HepG2 (cell line): Measurements from ENCODE around the gene PPP1R14D. TPM values are rescaled to one million over a fixed set of nuclear protein-coding genes. Genes with fewer than 3 reads are reported as not detected.

Source experiments
- ATAC-seq: fragments of 200-7000 bp; cut with Tn5 transposase; 3 replicates; pipeline ENCODE4 v1.9.1; 2020; ENCODE audit warnings: mild to moderate bottlenecking, moderate library complexity
- BruUV-seq: library from RNA; stranded (reverse); fragments of 400-500 nt; replicated peaks from 2 replicates; lab custom pipeline; 2021; lab: Mats Ljungman, UMichigan
- CTCF ChIA-PET: fragments of 300-600 bp; formaldehyde crosslinking; extraction: SDS; loops from one replicate; lab custom pipeline; 2021; ENCODE audit warnings: low total read pairs, inconsistent platforms, low intra/inter-chr PET ratio; lab: Yijun Ruan, JAX
- POLR2A ChIA-PET: fragments of 350-600 bp; sonication (Branson Sonifier 250); formaldehyde crosslinking; loops from one replicate; lab custom pipeline; 2020; ENCODE audit warnings: antibody characterized with exemption, inconsistent platforms; lab: Yijun Ruan, JAX
- DNase-seq: peaks from one replicate; pipeline ENCODE4 v3.0.0-alpha.2; 2015; ENCODE audit warnings: low spot score
- FAIRE-seq: peaks from 3 replicates; lab custom pipeline; 2011; peaks lifted over from hg19 to GRCh38; lab: Jason Lieb, UNC
- H2AFZ ChIP-seq: one replicate; pipeline ENCODE4 v1.6.1; 2011; ENCODE audit warnings: low read length, inconsistent platforms
- H3K27ac ChIP-seq: fragments of 300-600 bp; 3 replicates; pipeline ENCODE4 v1.8.0; 2011; ENCODE audit warnings: mixed run types, mild to moderate bottlenecking, mixed read lengths, low read length, inconsistent platforms; ENCODE audit not compliant: insufficient read depth; ENCODE audit errors: extremely low read length
- H3K27me3 ChIP-seq, 2 experiments: fragments of 200-600 bp in 1 of 2; 2 replicates in 1 of 2; 3 replicates in 1 of 2; pipeline versions ENCODE4 v1.6.0 to v1.8.0; 2011; ENCODE audit warnings: low read length in 2 of 2, mild to moderate bottlenecking in 2 of 2, moderate library complexity in 2 of 2, inconsistent platforms in 1 of 2; ENCODE audit not compliant: insufficient read depth in 2 of 2, control insufficient read depth in 1 of 2
- H3K36me3 ChIP-seq, 2 experiments: fragments of 200-600 bp in 1 of 2; replicated peaks in 1 of 2; 2 replicates in 1 of 2; 3 replicates in 1 of 2; pipeline versions ENCODE4 v1.5.1 to v1.8.0; 2011; ENCODE audit warnings: low read length in 2 of 2, inconsistent platforms in 1 of 2; ENCODE audit not compliant: insufficient read depth in 2 of 2, control insufficient read depth in 1 of 2
- H3K4me1 ChIP-seq: 2 replicates; pipeline ENCODE4 v1.5.1; 2012; ENCODE audit warnings: low read length, inconsistent platforms; ENCODE audit not compliant: insufficient read depth
- H3K4me2 ChIP-seq: 2 replicates; pipeline ENCODE4 v1.6.0; 2011; ENCODE audit warnings: low read depth, low read length, inconsistent platforms
- H3K4me3 ChIP-seq, 3 experiments: fragments of 200-600 bp in 1 of 3; sonication (generic), shearing (Covaris generic) in 1 of 3; replicated peaks in 1 of 3; 2 replicates each; pipeline ENCODE4 v1.5.1; 2011 to 2016; ENCODE audit warnings: low read length in 3 of 3, inconsistent platforms in 2 of 3, low read depth in 2 of 3, mild to moderate bottlenecking in 2 of 3, control low read depth in 1 of 3, mixed read lengths in 1 of 3; ENCODE audit not compliant: insufficient read depth in 1 of 3
- H3K79me2 ChIP-seq: one replicate; pipeline ENCODE4 v1.6.1; 2011; ENCODE audit warnings: low read length, inconsistent platforms; ENCODE audit not compliant: insufficient read depth
- H3K9ac ChIP-seq: 2 replicates; pipeline ENCODE4 v1.6.0; 2011; ENCODE audit warnings: mild to moderate bottlenecking, low read depth, low read length, inconsistent platforms; ENCODE audit not compliant: insufficient read depth
- H3K9me3 ChIP-seq: 2 replicates; pipeline ENCODE4 v1.5.1; 2012; ENCODE audit warnings: mild to moderate bottlenecking, low read length
- H4K20me1 ChIP-seq: 2 replicates; pipeline ENCODE4 v1.6.0; 2011; ENCODE audit warnings: inconsistent platforms, mild to moderate bottlenecking, low read length, moderate library complexity; ENCODE audit not compliant: insufficient read depth
- DPF2 ChIP-seq: sonication (generic); formaldehyde crosslinking; IDR thresholded peaks from 2 replicates; pipeline ENCODE4 v1.4.0; 2020; ENCODE audit warnings: mild to moderate bottlenecking, low read depth, missing genetic modification reagents, borderline replicate concordance
- GABPB1 ChIP-seq: IDR thresholded peaks from 2 replicates; pipeline ENCODE4 v1.6.1; 2016; ENCODE audit warnings: mild to moderate bottlenecking, missing genetic modification reagents, moderate library complexity, missing compliant biosample characterization
- NONO ChIP-seq, 2 experiments: fragments of 450-650 bp in 1 of 2; sonication (generic) in 1 of 2; formaldehyde crosslinking in 1 of 2; IDR thresholded peaks in 1 of 2; conservative IDR thresholded peaks in 1 of 2; 2 replicates each; pipeline versions ENCODE4 v1.6.1 to v1.8.0; 2017 to 2022; ENCODE audit warnings: mild to moderate bottlenecking in 1 of 2, missing genetic modification reagents in 1 of 2, moderate library complexity in 1 of 2
- STAG1 ChIP-seq: sonication (generic); formaldehyde crosslinking; IDR thresholded peaks from 2 replicates; pipeline ENCODE4 v1.4.0; 2020; ENCODE audit warnings: missing genetic modification reagents
- ZNF781 ChIP-seq: sonication (generic); formaldehyde crosslinking; IDR thresholded peaks from 2 replicates; pipeline ENCODE4 v1.5.1; 2020; ENCODE audit warnings: borderline replicate concordance, mild to moderate bottlenecking, missing genetic modification reagents; ENCODE audit errors: not compliant biosample characterization
- WGBS: methylation state at CpG from one replicate; pipeline ENCODE4 v1.1.6; 2017; ENCODE audit warnings: low lambda C conversion rate; 5-methylcytosine and 5-hydroxymethylcytosine counted together
- in situ Hi-C: cut with HindIII; loops from 2 replicates; pipeline ENCODE4 v1.10.0; 2017; ENCODE audit warnings: low pct_unique_long_range_greater_than_20kb; ENCODE audit not compliant: extremely low pct_ligation_motif_present
- intact Hi-C: fragments of 100-400 bp; cut with micrococcal nuclease; formaldehyde crosslinking; loops from one replicate; pipeline ENCODE4 v1.10.0; 2022; ENCODE audit not compliant: unreplicated experiment
- polyA plus RNA-seq, 8 experiments: library from polyadenylated mRNA; depleted of rRNA in 3 of 8; stranded (reverse) in 7 of 8; unstranded in 1 of 8; fragments of >200 nt; fragmentation: Illumina TruSeq in 4 of 8; extraction: Trizol in 4 of 8; gene quantifications; 2 replicates each; pipeline versions ENCODE4 v1.2.1 to v1.2.3, GENCODE V29; 2011 to 2016; ENCODE audit warnings: low read depth in 4 of 8, missing spikeins in 1 of 8, mixed read lengths in 1 of 8; ENCODE audit not compliant: insufficient read depth in 1 of 8
- total RNA-seq, 5 experiments: library from RNA; depleted of rRNA; stranded (reverse); fragments of >200 nt; fragmentation: Illumina TruSeq; extraction: Trizol; gene quantifications; 2 replicates each; pipeline ENCODE4 v1.2.3, GENCODE V29; 2016; ENCODE audit warnings: low read depth in 1 of 5
- TF ChIP-seq, protein P1 (sequence below): IDR thresholded peaks from 2 replicates; pipeline ENCODE4 v1.6.1; 2016; ENCODE audit warnings: mild to moderate bottlenecking, missing biosample characterization, missing genetic modification reagents

Gene PPP1R14D
- total and polyA plus RNA-seq, 2 of the 13 experiments (the other 11 are each of a cell fraction or from before 2014, with no cell fraction given): 0.53 to 0.55 TPM

DNA sequence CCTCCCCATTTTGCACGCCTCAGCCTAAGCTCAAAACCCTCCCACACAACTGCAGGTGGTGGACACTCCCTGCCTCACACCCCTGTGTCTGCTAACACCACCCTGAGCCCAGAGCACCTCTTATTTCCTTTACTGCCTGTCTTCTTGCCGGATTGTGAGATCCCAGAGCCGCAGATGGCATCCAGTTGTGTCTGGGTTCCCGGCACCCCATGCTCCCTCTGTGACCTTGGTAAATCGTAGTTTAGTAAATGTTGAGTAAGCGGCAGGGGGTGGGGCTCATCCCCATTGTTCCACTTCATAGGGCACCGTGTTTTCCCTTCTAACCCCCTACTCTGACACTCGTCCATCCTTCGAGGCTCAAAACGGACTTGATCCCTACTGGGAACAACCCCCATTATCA, 30.2 kb upstream of the PPP1R14D start:
- DNase-seq (no peak), ATAC-seq (peak; percentile 3; the same call in 2 of the 3 replicates)
- BruUV-seq: no TSS peak
- no peak overlapping the region for H2AFZ ChIP-seq
- no peaks in the 10 kb centered on the region for H3K79me2 ChIP-seq
- in situ Hi-C loops (loop anchor here (5.0 kb wide), 1 partner anchor 34 kb away; the partner anchor contains the start of gene VPS18), intact Hi-C loops (loop anchor here (1.0 kb wide), 1 partner anchor 34 kb away; no protein-coding TSS in a partner anchor)
- peaks cover 71% of the 10 kb centered on the region for H3K4me1 ChIP-seq
- H3K4me2 ChIP-seq: peak overlapping the region; percentile 88
- POLR2A ChIA-PET: interaction anchor here (0.7 to 3.1 kb wide), 10 partner anchors 8 to 55 kb away, joined by 3 to 40 read pairs (median 4); partner anchors contain the start of genes DNAJC17, VPS18 and ZFYVE19
- H3K36me3 ChIP-seq: no peaks in the 10 kb centered on the region
- no peak overlapping the region for H3K27ac ChIP-seq
- H3K9ac ChIP-seq: no peak overlapping the region
- TF ChIP-seq NONO (IDR thresholded peaks at IDR 0.05): no peak
- no peak for TF ChIP-seq NONO (CRISPR knock-in tag; conservative IDR thresholded peaks at IDR 0.05)
- peak; percentile 31 for TF ChIP-seq ZNF781 (CRISPR knock-in tag)
- no peak for TF ChIP-seq STAG1 (CRISPR knock-in tag)
- no peak; the same call in 1 of the 2 replicates for TF ChIP-seq GABPB1 (CRISPR knock-in tag)
- 0 out of 2 replicates have a peak, but pooled peaks have one; percentile 9 for TF ChIP-seq DPF2
- TF ChIP-seq, protein P1, sequence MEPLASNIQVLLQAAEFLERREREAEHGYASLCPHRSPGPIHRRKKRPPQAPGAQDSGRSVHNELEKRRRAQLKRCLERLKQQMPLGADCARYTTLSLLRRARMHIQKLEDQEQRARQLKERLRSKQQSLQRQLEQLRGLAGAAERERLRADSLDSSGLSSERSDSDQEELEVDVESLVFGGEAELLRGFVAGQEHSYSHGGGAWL (CRISPR knock-in tag): no peak
- TF ChIP-seq, all 625 proteins: peak for 2
- no peaks in the 10 kb centered on the region for H4K20me1 ChIP-seq
- 26% methylated on average over 7 of the region's 10 CpGs for WGBS
- CTCF ChIA-PET: interaction anchor here (0.8 to 3.8 kb wide), 3 partner anchors 15 to 35 kb away, joined by 3 to 80 read pairs (median 3); partner anchors contain the start of genes RHOV and VPS18
- H3K9me3 ChIP-seq: no peaks in the 10 kb centered on the region
- H3K4me3 ChIP-seq: peak overlapping the region in 1 of 3 experiments; percentile 65; a peak in 1 of 6 replicates
- no peaks in the 10 kb centered on the region for H3K27me3 ChIP-seq
- no peak for FAIRE-seq
